Activated T-cell treated with anti-CD3 and anti-CD28 coated beads, Interleukin-2, amount 50 U/mL, for 48 hours (primary cell): ENCODE measurements around the gene NPAS3.

Source experiments
- DNase-seq, 2 experiments: peaks; one replicate each; pipeline ENCODE4 v3.0.0-alpha.2; 2020

Gene NPAS3

GRCh38 chr14:33733310-33733709 lies 794.6 kb downstream of the NPAS3 start:
- no peak for DNase-seq

GRCh38 chr14:33733721-33734120 lies 795.0 kb downstream of the NPAS3 start:
- DNase-seq, result no peak

- no peak for DNase-seq
These were observed 795.7 kb downstream of the NPAS3 start for GRCh38 chr14:33734387-33734786.

- DNase-seq, result no peak
These were observed 797.7 kb downstream of the NPAS3 start for GRCh38 chr14:33736299-33736825.

- DNase-seq, result no peak
These were observed 798.3 kb downstream of the NPAS3 start for GRCh38 chr14:33736979-33737378.

- DNase-seq, result no peak
These were observed 798.8 kb downstream of the NPAS3 start for GRCh38 chr14:33737446-33737845.

GRCh38 chr14:33738029-33738428 lies 799.4 kb downstream of the NPAS3 start:
- DNase-seq, result no peak

GRCh38 chr14:33738491-33738890 lies 799.8 kb downstream of the NPAS3 start:
- no peak for DNase-seq

GRCh38 chr14:33740531-33740930 lies 801.9 kb downstream of the NPAS3 start:
- no peak for DNase-seq

- DNase-seq, result no peak
These were observed 803.5 kb downstream of the NPAS3 start for GRCh38 chr14:33742166-33742565.

- no peak for DNase-seq
These were observed 806.5 kb downstream of the NPAS3 start for GRCh38 chr14:33745163-33745562.

GRCh38 chr14:33747749-33748148 lies 809.1 kb downstream of the NPAS3 start:
- no peak for DNase-seq

- no peak for DNase-seq
These were observed 815.6 kb downstream of the NPAS3 start for GRCh38 chr14:33754261-33754660.

- no peak for DNase-seq
These were observed 816.7 kb downstream of the NPAS3 start for GRCh38 chr14:33755358-33755757.

GRCh38 chr14:33756833-33757232 lies 818.2 kb downstream of the NPAS3 start:
- DNase-seq, result no peak

- no peak for DNase-seq
These were observed 819.9 kb downstream of the NPAS3 start for GRCh38 chr14:33758547-33758946.

- DNase-seq, result no peak
These were observed 823.6 kb downstream of the NPAS3 start for GRCh38 chr14:33762161-33762851.

GRCh38 chr14:33764876-33765650 lies 826.4 kb downstream of the NPAS3 start:
- no peak for DNase-seq

GRCh38 chr14:33767586-33768457 lies 829.1 kb downstream of the NPAS3 start:
- DNase-seq, result no peak

GRCh38 chr14:33768458-33768830 lies 829.8 kb downstream of the NPAS3 start:
- DNase-seq, result no peak

- no peak for DNase-seq
These were observed 834.7 kb downstream of the NPAS3 start for GRCh38 chr14:33773205-33774030.

GRCh38 chr14:33774161-33774560 lies 835.5 kb downstream of the NPAS3 start:
- no peak for DNase-seq
